ENCODE data around the gene C17orf58. TPM values are rescaled to one million over a fixed set of nuclear protein-coding genes. Genes with fewer than 3 reads are reported as not detected.
"Not testable (repeated sequence)": the region's sequence is repeated elsewhere in the genome, so short reads cannot be mapped to it uniquely, and the experiment has no call there.

Gene C17orf58
- total RNA-seq, 2 donors from 2014 or later, result 0.37 to 0.55 TPM

- peak; percentile 82 to 98 (median 90) for DNase-seq
- peaks cover 3% of the 10 kb centered on the region for H3K36me3 Mint-ChIP-seq (ENCODE audit: low read depth)
- no peaks in the 10 kb centered on the region for H3K27me3 Mint-ChIP-seq
- peak; percentile 92 for ATAC-seq
- peaks cover 8% of the 10 kb centered on the region for H3K4me1 Mint-ChIP-seq
- peak overlapping the region; percentile 92 for H3K27ac Mint-ChIP-seq
- peak overlapping the region; percentile 82 for H3K4me3 Mint-ChIP-seq
- H3K9me3 ChIP-seq (ENCODE audit: control insufficient read depth, low read length, poor library complexity, severe bottlenecking), result no peaks in the 10 kb centered on the region
Measured at GRCh38 chr17:68019675-68020408, 23.6 kb upstream of the C17orf58 start.

GRCh38 chr17:68019336-68019674 lies 23.0 kb upstream of the C17orf58 start:
- no peak for ATAC-seq
- peak overlapping the region; percentile 82 for H3K4me3 Mint-ChIP-seq
- peaks cover 8% of the 10 kb centered on the region for H3K4me1 Mint-ChIP-seq
- peak overlapping the region; percentile 92 for H3K27ac Mint-ChIP-seq
- peaks cover 3% of the 10 kb centered on the region for H3K36me3 Mint-ChIP-seq (ENCODE audit: low read depth)
- no peaks in the 10 kb centered on the region for H3K9me3 ChIP-seq (ENCODE audit: control insufficient read depth, low read length, poor library complexity, severe bottlenecking)
- DNase-seq, result no peak
- H3K27me3 Mint-ChIP-seq, result no peaks in the 10 kb centered on the region

DNA sequence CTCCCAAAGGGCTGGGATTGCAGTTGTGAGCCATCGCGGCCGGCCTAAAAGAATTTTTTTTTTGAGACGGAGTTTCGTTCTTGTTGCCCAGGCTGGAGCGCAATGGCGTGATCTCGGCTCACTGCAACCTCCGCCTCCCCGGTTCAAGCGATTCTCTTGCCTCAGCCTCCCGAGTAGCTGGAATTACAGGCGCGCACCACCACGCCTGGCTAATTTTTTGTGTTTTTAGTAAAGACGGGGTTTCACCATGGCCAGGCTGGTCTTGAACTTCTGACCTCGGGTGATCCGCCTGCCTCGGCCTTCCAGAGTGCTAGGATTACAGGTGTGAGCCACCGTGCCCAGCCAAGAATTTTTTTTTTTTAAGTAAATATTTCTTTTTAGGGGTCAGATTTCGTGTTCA lies 22.2 kb upstream of the C17orf58 start:
- H3K27me3 Mint-ChIP-seq; H3K4me1 Mint-ChIP-seq; H3K4me3 Mint-ChIP-seq; H3K9me3 ChIP-seq (ENCODE audit: control insufficient read depth, low read length, poor library complexity, severe bottlenecking); DNase-seq; H3K36me3 Mint-ChIP-seq (ENCODE audit: low read depth); ATAC-seq: not testable (repeated sequence)
- peak overlapping the region; percentile 11 for H3K27ac Mint-ChIP-seq

DNA sequence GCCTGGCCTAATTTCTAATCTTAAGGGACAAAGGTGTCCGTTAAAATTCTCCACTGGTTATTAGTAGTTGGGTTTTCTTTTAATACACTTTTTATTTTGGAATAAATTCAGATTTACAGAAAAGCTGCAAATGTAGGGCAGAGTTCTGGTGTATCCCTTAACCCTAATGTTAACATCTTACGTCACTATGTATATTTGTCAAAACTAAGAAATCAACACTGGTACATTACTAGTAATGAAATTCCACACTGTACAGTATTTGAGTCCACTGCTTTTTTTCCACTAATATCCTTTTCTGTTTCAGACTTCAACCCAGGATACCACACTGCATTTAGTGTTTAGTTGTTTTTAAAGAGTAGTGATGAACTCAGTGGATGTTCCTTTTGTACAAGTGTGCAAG lies 20.6 kb upstream of the C17orf58 start:
- Mint-ChIP-seq H3K4me1 (peaks cover 8% of the 10 kb centered on the region), H3K27ac (no peak overlapping the region), H3K27me3 (no peaks in the 10 kb centered on the region), H3K36me3 (ENCODE audit: low read depth) (peaks cover 3% of the 10 kb centered on the region), H3K4me3 (no peak overlapping the region)
- no peak for DNase-seq
- H3K9me3 ChIP-seq (ENCODE audit: control insufficient read depth, low read length, poor library complexity, severe bottlenecking), result no peaks in the 10 kb centered on the region
- ATAC-seq, result no peak

DNA sequence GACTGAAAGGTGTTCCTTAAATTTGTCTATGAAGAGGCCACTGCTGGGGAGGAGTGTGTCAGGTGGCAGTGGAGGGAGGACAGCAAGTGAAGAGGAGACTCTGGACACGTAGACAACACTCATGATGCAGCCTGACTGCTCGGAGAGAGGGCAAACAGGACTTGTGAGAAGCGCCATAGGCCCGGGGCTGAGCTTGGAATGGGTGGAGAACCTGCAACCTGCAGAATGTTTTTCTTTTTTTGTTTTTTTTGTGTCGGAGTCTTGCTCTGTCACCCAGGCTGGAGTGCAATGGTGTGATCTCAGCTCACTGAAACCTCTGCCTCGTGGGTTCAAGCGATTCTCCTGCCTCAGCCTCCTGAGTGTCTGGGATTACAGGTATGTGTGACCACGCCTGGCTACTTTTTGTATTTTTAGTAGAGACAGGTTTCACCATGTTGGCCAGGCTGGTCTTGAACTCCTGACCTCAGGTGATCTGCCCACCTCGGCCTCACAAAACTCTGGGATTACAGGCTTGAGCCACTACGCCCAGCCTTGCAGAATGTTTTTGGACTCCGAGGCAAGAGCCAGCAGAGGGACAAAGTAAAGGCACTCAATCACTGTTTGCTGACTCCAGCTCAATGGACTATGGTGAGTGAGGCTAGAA lies 18.9 kb upstream of the C17orf58 start:
- ATAC-seq (no peak), DNase-seq (no peak)
- peaks cover 3% of the 10 kb centered on the region for H3K36me3 Mint-ChIP-seq (ENCODE audit: low read depth)
- H3K27ac Mint-ChIP-seq, result no peak overlapping the region
- no peak overlapping the region for H3K4me3 Mint-ChIP-seq
- peaks cover 10% of the 10 kb centered on the region for H3K4me1 Mint-ChIP-seq
- H3K9me3 ChIP-seq (ENCODE audit: control insufficient read depth, low read length, poor library complexity, severe bottlenecking), result no peaks in the 10 kb centered on the region
- no peaks in the 10 kb centered on the region for H3K27me3 Mint-ChIP-seq

- H3K4me3 Mint-ChIP-seq, result no peak overlapping the region
- H3K27ac Mint-ChIP-seq, result no peak overlapping the region
- no peak for ATAC-seq
- H3K36me3 Mint-ChIP-seq (ENCODE audit: low read depth), result no peaks in the 10 kb centered on the region
- H3K27me3 Mint-ChIP-seq, result no peaks in the 10 kb centered on the region
- H3K9me3 ChIP-seq (ENCODE audit: control insufficient read depth, low read length, poor library complexity, severe bottlenecking), result no peaks in the 10 kb centered on the region
- DNase-seq, result no peak
- peaks cover 5% of the 10 kb centered on the region for H3K4me1 Mint-ChIP-seq
Measured at GRCh38 chr17:68013385-68013784, 17.1 kb upstream of the C17orf58 start.

GRCh38 chr17:68011199-68011665 lies 15.0 kb upstream of the C17orf58 start:
- peaks cover 5% of the 10 kb centered on the region for H3K4me1 Mint-ChIP-seq
- peak; percentile 43 to 60 (median 59) for DNase-seq
- no peaks in the 10 kb centered on the region for H3K36me3 Mint-ChIP-seq (ENCODE audit: low read depth)
- H3K27ac Mint-ChIP-seq, result no peak overlapping the region
- H3K4me3 Mint-ChIP-seq, result peak overlapping the region; percentile 73
- no peaks in the 10 kb centered on the region for H3K27me3 Mint-ChIP-seq
- H3K9me3 ChIP-seq (ENCODE audit: control insufficient read depth, low read length, poor library complexity, severe bottlenecking), result no peaks in the 10 kb centered on the region
- peak; percentile 85 for ATAC-seq

DNA sequence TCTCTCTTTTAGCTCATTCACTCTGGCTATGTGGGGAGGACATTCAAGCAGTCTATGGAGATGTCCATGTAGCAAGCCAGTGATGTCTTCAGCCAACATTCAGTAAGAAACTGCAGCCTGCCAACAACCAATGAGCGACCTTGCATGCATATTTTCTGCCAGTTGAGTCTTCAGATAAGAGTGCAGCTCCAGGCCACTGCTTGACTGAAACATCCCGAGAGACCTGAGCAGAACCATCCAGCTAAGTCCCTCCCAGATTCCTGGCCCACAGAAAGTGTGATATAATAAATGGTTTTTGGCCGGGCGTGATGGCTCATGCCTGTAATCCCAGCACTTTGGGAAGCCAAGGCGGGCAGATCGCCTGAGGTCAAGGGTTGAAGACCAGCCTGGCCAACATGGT lies 10.5 kb upstream of the C17orf58 start:
- H3K36me3 Mint-ChIP-seq (ENCODE audit: low read depth), result no peaks in the 10 kb centered on the region
- H3K9me3 ChIP-seq (ENCODE audit: control insufficient read depth, low read length, poor library complexity, severe bottlenecking), result no peaks in the 10 kb centered on the region
- H3K27ac Mint-ChIP-seq, result no peak overlapping the region
- no peak for ATAC-seq
- peaks cover 5% of the 10 kb centered on the region for H3K4me1 Mint-ChIP-seq
- no peaks in the 10 kb centered on the region for H3K27me3 Mint-ChIP-seq
- no peak for DNase-seq
- no peak overlapping the region for H3K4me3 Mint-ChIP-seq

DNA sequence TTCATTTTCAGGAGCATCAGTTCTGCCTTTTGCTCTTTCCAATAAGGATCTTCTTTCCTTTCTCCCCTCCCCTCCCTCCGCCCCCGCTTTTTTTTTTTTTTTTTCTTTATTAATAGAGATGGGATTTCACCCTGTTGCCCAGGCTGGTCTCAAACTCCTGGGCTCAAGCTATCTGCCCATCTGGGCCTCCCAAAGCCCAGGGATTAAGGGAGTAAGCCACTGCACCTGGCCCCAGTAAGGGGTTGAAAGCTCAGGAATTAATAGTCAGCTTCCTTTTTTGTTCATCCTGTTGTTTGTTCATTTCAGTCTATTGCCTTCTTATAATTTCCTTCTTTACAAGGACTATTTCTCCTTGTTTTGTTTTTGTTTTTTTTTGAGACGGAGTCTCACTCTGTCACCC lies 7.9 kb upstream of the C17orf58 start:
- no peaks in the 10 kb centered on the region for H3K9me3 ChIP-seq (ENCODE audit: control insufficient read depth, low read length, poor library complexity, severe bottlenecking)
- Mint-ChIP-seq H3K4me3 (no peak overlapping the region), H3K27me3 (no peaks in the 10 kb centered on the region), H3K27ac (no peak overlapping the region), H3K4me1 (no peaks in the 10 kb centered on the region), H3K36me3 (ENCODE audit: low read depth) (no peaks in the 10 kb centered on the region)
- no peak for DNase-seq
- no peak for ATAC-seq

GRCh38 chr17:67999291-67999911 lies 3.1 kb upstream of the C17orf58 start:
- H3K4me1 Mint-ChIP-seq, result peaks cover 19% of the 10 kb centered on the region
- peaks cover 14% of the 10 kb centered on the region for H3K27me3 Mint-ChIP-seq
- ATAC-seq, result no peak
- DNase-seq, result no peak
- H3K4me3 Mint-ChIP-seq, result no peak overlapping the region
- no peaks in the 10 kb centered on the region for H3K9me3 ChIP-seq (ENCODE audit: control insufficient read depth, low read length, poor library complexity, severe bottlenecking)
- H3K27ac Mint-ChIP-seq, result no peak overlapping the region
- H3K36me3 Mint-ChIP-seq (ENCODE audit: low read depth), result peaks cover 3% of the 10 kb centered on the region

DNA sequence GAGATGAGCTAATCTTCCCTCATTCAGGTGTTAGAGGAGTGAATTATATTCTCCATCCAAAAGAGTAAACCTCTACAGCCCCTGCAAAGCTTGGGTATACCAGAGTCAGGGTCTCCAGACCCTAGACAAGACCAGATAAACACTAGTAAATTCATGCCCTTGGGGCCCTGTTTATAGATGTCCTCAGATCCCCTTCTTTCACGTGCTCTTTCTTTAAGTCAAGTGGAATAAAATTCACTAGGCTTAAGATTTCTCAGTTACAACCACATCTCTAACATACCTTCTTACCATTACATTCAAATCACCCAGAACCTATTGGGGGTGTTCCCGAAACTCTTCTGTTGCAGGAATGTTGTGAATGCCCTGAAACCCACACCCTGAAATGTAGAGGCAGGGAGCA lies 2.2 kb upstream of the C17orf58 start:
- DNase-seq, result no peak
- Mint-ChIP-seq H3K36me3 (ENCODE audit: low read depth) (peaks cover 3% of the 10 kb centered on the region), H3K4me3 (no peak overlapping the region), H3K27me3 (peaks cover 14% of the 10 kb centered on the region), H3K4me1 (peaks cover 22% of the 10 kb centered on the region), H3K27ac (no peak overlapping the region)
- no peaks in the 10 kb centered on the region for H3K9me3 ChIP-seq (ENCODE audit: control insufficient read depth, low read length, poor library complexity, severe bottlenecking)
- ATAC-seq, result no peak

DNA sequence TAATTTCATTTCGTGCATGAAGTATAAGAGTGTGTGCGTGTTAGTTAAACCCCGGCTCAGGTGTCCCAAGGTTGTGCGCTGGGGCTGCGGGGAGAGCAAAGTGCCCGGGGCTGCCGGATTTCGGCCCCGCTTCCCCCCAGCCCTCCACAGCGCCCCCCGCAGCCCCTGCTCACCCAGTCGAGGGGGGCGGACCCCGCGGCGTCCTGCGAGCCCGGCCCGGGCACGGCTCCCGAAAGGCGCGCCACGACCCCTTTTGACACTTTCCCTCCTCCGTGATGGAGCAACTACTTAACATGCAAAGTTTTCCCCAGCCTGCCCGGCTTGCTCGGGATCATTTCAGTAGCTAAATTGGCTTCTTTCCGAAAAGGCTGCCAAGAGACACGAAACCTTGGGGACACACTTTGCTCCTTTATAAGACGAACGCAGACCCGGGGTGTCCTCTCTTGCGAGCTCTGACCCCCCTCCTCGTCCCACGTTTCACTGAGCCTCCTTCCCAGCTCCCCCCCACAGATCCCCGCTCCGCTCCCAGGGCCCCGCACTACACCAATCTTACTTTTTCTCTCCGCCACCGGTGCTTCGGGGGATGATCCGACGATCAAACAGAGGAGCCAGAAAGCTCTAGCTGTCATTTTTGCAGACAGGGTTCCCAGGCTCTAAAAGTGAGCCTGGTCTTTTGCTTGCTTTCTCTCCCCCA lies 552 bp downstream of the C17orf58 start:
- no peaks in the 10 kb centered on the region for H3K9me3 ChIP-seq (ENCODE audit: control insufficient read depth, low read length, poor library complexity, severe bottlenecking)
- DNase-seq (peak in 1 of 3 donors; percentile 26), ATAC-seq (peak; percentile 2)
- Mint-ChIP-seq H3K4me3 (peak overlapping the region; percentile 96), H3K4me1 (peaks cover 30% of the 10 kb centered on the region), H3K27ac (peak overlapping the region; percentile 69), H3K36me3 (ENCODE audit: low read depth) (peaks cover 3% of the 10 kb centered on the region), H3K27me3 (peaks cover 14% of the 10 kb centered on the region)

All from T-helper 17 cell (primary cell).